Activated T-cell treated with anti-CD3 and anti-CD28 coated beads for 4 hours (primary cell): ENCODE data around the gene PTGR2.
"Not testable (repeated sequence)": the region's sequence is repeated elsewhere in the genome, so short reads cannot be mapped to it uniquely, and the experiment has no call there.

Source experiments
- DNase-seq: peaks from one replicate; pipeline ENCODE4 v3.0.0-alpha.2; 2020

PTGR2 gene

DNA sequence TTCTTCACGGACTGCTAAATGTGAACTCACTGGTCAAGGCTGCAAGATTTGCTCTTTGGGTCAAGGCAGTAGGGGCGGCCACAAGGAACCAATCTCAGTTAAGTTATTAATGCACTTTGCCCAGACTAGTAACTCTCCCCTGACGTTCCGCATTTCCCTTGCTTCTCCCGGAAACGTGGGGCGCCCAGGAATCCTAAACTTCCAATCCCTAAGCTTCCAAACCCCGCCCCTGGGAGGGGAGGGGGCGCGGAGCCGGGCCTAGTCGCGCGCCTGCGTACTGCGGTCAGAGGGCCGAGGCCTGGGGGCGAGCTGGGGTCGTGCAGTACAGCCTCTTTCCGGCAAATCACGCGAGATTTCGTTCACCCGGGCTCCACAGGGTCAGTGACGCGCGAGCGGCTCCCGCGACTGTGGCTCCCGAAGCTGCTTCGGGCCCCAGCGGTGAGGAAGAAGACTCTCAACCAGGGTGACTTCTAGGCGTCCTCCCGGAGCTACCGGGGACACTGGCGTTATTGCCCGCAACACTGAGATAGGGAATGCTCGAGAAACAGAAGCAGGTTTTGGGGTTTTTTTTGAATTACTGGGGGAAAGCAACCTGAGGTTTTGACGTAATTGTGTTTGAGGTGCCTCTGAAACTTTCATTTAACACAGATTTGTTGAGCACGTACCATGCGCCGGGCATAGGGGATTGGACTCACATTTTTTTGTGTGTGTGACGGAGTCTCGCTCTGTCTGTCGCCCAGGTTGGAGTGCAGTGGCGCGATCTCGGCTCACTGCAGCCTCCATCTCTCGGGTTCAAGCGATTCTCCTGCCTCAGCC is at the start of gene PTGR2:
PTGR2 (plus strand) TSS at position 265 of the 816 bp plus-strand sequence. CDS start 7,032 bp downstream, outside the sequence.
- DNase-seq: peak; percentile 82

DNA sequence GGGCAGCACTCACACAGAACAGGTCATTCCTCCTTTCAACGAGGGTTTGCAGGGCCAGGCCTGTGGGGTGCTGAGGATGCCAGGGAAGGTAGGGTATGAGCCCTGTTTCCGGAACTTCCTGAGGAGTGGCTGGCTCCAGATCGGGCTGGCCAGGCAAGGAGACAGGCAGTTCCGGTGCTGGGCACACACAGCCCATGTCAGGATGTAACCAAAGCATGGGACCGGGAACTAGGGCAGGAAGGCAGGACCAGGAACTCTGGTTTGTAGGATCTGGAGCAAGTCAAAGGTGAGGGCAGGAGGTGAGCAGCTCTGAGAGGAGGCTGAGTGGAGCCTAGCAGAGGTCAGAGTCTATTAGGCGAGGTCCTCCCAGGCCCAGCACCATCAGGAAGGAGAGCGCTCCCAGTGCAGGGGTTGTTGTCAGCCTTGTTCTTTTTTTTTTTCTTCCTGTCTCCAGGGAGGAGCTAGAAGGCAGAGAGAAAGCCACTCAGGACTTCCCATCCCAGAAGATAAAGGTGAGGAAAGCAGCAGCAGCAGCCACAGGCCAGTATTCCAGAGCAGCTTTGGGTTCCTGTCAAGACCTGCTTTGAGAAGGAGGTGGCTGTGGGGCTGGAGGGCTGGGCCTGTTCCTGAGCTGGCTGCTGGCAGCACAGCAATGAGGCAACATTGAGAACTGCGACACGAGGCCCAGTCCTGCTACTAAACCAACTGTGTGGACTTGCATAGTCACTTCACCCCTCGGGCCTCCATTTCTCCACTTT is 49.0 kb upstream of the PTGR2 start:
- DNase-seq: no peak

GRCh38 chr14:73804636-73805035 is 47.0 kb upstream of the PTGR2 start:
- DNase-seq: no peak

DNA sequence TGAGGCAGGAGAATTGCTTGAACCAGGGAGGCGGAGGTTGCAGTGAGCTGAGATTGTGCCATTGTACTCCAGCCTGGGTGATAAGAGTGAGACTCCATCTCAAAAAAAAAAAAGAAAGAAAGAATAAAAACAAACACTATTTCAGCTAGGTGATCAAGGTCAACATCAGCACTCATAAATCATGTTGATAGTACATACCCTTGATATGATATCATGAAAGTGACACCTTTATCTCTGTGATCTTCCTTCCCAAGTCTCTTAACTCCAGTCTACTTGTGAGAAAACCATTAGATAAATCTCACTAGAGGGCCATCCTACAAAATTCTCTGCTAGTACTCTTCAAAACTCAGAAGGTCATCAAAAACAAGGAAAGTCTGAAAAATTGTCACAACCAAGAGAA is 44.2 kb upstream of the PTGR2 start:
- no peak for DNase-seq

DNA sequence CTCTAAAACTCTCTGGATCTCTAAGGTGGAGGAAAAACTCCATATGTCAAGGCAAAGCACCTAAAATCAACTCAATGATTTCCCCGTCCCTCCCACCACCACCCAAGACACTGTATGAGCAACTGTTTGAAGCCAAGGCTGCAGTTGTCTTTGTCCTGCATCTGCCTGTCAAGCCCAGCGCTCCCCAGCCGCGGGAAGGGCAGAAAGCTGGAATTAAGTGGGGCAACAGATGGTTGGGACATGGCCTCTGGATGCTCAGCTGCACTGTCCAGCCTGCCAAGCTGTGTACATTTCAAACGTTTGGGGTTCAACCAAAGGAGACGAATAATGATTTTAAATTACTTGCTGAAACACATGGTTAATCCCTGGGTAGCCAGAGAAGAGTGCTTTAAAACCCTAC is 42.2 kb upstream of the PTGR2 start:
- DNase-seq: no peak

- DNase-seq: no peak
These were observed 41.0 kb upstream of the PTGR2 start for GRCh38 chr14:73810478-73811163.

DNA sequence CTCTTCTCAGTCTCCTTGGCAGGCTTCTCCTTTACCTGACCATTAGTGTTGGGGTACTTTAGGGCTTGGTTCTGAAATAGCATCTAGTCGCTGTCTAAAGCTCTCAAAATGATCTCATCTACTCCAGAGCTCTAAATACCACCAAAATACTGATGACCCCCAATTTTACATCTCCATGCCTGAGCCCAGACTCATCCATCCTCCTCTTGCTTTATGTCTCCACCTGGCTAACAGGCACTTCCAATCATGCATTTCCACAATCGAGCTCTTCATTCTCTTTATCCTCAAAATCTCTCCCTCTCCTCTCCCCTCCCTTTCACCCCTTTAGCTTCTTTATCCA is 40.5 kb upstream of the PTGR2 start:
- DNase-seq: no peak

DNA sequence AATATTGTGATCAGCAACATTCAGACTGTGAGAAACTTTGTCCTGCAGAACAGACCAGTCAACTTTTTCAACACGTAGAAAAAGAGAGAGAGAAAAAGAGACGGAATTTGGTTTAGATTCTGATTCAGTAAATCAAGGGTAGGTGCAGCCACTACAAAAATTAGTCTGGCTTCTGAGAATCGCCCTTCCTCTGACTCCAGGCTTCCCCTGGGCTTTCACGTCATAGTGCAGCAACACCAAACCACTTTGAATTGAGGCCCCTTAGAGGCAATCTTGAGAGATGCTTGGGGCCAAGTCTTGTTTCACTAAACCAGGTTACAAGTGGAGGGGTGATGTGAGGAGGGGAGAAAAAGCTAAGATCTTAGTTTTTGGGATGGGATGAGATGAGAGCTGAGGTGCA is 37.5 kb upstream of the PTGR2 start:
- DNase-seq: no peak

GRCh38 chr14:73815849-73816248 is 35.8 kb upstream of the PTGR2 start:
- no peak for DNase-seq

DNA sequence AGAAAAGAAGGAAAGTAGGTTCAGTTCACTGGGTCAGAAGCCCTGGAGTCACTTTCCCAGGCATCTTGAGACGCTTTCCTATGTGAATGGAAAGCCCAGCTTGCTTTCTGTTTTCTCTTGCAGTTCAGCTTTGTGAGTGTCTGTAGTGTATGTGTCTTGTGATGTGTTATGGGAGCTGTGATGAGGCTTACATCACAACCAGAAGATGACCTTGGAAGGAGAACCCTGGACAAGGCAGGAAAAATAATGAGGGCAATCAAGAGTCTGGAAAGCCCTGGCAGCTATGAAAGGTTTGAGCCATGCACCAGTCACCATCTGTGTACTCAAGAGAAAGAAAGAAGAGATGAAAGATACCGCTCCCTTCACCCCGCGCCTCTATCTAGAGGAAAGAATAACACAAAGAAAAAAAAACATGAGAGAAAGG is 35.2 kb upstream of the PTGR2 start:
- DNase-seq: no peak

DNA sequence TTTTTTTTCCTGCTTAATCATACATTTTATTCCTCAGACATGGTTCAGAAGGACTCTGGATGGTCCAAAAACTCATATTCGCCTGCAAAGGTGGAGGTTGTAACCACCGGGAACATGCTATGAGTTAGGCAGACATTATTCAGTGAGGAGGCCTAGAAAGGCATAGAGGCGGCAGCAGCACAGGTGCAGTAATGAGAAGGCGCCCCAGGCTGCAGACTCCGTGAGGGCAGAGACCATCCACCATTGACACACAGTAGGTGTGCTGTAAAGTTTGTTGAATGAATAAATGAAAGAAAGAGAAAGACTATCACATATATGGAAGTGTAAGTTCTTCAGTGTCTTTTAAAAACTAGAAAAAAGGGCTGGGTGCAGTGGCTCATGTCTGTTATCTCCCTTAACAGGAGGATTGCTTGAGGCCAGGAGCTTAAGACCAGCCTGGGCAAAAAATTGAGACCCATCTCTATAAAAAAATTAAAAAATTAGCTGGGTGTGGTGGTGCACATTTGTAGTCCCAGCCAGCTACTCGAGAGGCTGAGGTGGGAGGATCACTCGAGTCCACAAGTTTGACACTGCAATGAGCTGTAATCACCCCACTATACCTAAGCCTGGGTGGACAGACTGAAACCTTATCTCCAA is 34.5 kb upstream of the PTGR2 start:
- DNase-seq: no peak

- DNase-seq: no peak
These were observed 32.8 kb upstream of the PTGR2 start for GRCh38 chr14:73818821-73819220.

DNA sequence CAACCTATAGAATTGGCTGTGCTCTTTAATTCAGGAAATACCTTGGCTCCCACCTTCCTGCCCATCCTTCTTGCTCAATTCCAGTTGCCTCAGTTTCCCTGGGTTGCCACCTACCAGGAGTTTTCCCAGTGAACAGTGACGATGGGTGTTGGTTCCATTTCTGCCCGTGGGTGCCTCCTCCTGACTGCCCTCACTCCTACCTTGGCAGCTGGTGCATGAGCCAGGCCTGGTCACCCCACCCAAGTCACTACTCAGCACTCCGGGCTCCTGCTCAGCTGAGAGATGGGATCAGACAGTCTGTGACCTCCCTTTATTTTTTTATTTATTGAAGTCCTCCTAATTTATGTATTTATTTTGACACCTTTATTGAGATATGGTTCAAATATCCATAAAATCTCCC is 31.0 kb upstream of the PTGR2 start:
- no peak for DNase-seq

DNA sequence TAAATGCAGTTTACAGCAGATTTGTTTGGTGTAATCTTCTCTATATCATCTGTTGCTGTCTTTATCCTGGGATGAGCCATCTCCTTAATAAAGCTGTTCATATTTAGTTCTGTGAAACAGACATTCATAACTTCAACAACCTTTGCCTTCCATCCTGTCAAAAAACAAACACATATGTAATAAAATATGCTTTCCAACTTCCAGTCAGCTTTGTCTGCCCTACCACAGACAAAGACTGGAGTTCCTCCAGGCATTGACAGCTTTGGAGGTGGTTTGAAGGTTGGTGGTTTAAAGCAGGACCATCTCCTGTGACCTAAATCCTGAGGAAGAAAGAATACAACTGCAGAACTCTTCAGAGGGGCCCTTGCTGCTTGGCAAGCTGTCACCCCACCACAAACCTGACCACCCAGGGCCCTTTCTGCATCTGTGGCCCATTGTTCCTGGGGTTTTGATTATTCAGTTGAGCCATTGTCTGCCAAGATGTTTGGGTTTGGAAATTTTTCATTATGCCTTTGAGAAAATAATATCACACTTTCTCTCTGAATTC is 28.2 kb upstream of the PTGR2 start:
- no peak for DNase-seq

- DNase-seq: no peak
These were observed 27.5 kb upstream of the PTGR2 start for GRCh38 chr14:73824127-73824526.

DNA sequence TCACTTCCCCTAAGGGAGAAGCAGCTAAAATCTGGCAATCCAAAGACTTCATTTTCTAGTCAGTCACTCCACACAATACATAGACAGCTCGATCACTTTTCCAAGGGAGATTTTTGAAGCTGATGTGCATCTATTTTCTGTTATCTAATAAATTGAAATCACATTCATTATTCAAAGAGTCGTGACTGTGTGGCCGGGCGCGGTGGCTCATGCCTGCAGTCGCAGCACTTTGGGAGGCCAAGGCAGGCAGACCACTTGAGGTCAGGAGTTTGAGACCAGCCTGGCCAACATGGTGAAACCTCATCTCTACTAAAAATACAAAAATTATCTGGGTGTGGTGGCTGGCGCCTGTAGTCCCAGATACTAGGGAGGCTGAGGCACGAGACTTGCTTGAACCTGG is 27.1 kb upstream of the PTGR2 start:
- DNase-seq: no peak

GRCh38 chr14:73825551-73826188 is 26.0 kb upstream of the PTGR2 start:
- DNase-seq: peak; percentile 68

DNA sequence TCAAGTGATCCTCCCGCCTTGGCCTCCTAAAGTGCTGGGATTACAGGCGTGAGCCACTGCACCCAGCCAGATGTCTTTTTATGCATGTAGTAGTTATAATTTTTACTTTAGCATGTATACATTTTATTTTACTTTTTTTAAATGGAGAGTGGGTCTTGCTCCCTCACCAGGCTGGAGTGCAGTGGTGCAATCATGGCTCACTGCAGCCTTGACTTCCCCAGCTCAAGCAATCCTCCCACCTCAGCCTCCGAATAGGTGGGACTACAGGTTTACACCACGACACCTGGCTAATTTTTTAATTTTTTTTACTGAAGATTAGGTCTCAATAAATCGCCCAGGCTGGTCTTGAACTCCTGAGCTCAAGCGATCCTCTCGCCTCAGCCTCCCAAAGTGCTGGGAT is 24.4 kb upstream of the PTGR2 start:
- not testable (repeated sequence) for DNase-seq

GRCh38 chr14:73829071-73829470 is 22.6 kb upstream of the PTGR2 start:
- DNase-seq: no peak

GRCh38 chr14:73829526-73830431 is 21.9 kb upstream of the PTGR2 start:
- no peak for DNase-seq

DNA sequence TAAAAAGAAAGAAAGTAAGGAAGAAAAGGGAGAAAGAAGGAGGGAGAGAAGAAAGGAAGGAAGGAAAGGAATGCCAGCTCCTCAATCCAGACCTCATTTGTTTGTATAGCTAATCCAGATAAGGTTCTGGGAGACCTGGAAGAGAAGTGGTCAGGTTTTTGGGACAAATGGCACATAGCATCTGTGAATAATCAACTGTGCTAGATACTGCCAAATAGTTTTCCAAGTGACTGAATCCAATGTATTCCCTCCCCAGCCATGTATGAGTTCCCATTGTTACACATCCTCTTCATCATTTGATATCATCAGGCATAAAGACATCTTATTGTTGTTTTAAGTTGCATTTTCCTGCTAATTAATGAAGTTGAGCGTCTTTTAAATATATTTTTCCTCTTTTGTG is 18.6 kb upstream of the PTGR2 start:
- no peak for DNase-seq
